GM12865 (cell line): ENCODE results near the gene SURF4.
A peak's percentile ranks its signal among the peaks of the same experiment; 100 is the strongest.

Experiments used
- DNase-seq: peaks from one replicate; pipeline ENCODE4 v3.0.0; 2010; ENCODE audit warnings: low read depth
- H3K4me3 ChIP-seq: 2 replicates; pipeline ENCODE4 v1.5.1; 2011; ENCODE audit warnings: mild to moderate bottlenecking, low read depth, low read length, control low read depth
- TF ChIP-seq, protein P1 (sequence below): IDR thresholded peaks from 2 replicates; pipeline ENCODE4 v1.5.1; 2011; ENCODE audit warnings: low read length, control low read depth, low read depth, inconsistent platforms; ENCODE audit not compliant: insufficient read depth; ENCODE audit errors: missing control alignments

Gene SURF4

DNA sequence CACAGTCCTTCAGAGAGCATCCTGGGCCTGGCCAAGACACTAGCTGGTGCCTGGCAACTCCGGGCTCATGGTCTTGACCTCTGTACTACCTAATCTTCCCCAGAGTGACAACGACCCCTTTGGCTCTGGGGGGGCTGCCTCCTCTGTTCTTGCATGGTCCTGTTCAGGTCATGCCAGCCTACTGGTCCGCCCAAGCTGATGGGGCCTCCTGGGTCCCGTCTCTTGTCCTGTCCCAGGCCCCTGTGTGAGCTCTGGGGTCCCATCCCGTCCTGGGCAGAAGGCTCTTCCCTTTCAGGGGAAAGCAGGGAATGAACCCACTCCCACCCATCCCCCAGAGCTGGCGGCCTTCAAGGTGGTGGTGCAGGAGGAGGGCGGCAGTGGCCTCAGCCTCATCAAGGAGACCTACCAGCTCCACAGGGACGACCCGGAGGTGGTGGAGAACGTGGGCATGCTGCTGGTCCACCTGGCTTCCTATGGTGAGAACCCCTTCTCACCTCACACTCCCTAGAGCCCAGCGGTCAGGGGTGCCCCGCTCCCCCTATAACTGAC lies 28.7 kb upstream of the SURF4 start:
- H3K4me3 ChIP-seq = no peak overlapping the region
- TF ChIP-seq, protein P1, sequence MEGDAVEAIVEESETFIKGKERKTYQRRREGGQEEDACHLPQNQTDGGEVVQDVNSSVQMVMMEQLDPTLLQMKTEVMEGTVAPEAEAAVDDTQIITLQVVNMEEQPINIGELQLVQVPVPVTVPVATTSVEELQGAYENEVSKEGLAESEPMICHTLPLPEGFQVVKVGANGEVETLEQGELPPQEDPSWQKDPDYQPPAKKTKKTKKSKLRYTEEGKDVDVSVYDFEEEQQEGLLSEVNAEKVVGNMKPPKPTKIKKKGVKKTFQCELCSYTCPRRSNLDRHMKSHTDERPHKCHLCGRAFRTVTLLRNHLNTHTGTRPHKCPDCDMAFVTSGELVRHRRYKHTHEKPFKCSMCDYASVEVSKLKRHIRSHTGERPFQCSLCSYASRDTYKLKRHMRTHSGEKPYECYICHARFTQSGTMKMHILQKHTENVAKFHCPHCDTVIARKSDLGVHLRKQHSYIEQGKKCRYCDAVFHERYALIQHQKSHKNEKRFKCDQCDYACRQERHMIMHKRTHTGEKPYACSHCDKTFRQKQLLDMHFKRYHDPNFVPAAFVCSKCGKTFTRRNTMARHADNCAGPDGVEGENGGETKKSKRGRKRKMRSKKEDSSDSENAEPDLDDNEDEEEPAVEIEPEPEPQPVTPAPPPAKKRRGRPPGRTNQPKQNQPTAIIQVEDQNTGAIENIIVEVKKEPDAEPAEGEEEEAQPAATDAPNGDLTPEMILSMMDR = no peak
- DNase-seq = no peak

DNA sequence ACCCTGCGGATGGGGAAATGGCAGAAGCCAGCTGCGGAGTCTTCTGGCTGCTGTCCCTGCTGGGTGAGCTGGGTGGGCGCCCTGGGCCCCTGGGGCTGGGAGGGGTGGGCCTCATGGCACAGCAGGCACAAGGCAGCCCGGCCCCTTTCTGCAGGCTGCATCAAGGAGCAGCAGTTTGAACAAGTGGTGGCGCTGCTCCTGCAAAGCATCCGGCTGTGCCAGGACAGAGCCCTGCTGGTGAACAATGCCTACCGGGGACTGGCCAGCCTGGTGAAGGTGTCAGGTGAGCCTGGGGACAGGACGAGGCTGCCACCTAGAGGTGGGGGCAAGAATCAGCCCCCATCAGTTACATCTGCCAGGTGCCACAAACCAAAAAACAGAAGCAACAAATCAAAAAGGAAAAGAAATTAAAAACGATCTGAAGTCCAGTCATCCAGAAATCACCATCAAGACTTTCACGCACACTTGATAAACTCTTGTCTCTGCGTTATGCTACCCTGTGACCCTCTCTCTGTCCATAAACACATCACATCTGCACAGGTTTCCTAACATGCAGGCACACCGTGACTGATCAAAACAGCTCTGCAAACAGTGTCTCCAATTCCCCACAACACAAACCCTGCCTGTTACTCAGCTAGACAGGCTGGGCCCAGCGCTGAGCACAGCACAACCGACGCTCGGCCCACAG lies 28.1 kb upstream of the SURF4 start:
- TF ChIP-seq, protein P1 = peak; percentile 62
- DNase-seq = peak; percentile 46
- H3K4me3 ChIP-seq = no peak overlapping the region

DNA sequence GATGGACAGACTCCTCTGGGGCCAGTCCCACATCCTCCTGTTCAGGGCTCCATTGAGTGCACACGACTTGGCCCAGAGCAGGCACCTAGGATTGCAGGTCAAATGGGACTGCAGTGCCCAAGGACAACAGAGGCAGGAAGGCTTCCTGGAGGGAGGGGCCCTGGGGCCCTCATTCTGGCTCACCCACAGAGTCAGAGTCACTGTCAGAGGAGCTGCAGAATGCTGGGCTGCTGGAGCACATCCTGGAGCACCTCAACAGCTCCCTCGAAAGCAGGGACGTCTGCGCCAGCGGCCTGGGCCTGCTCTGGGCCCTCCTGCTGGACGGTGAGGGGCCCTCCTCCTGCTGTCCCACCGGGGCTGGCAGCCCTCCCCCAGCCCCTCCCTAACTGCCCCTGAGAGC lies 26.8 kb upstream of the SURF4 start:
- TF ChIP-seq, protein P1 = no peak
- no peak for DNase-seq
- no peak overlapping the region for H3K4me3 ChIP-seq

DNA sequence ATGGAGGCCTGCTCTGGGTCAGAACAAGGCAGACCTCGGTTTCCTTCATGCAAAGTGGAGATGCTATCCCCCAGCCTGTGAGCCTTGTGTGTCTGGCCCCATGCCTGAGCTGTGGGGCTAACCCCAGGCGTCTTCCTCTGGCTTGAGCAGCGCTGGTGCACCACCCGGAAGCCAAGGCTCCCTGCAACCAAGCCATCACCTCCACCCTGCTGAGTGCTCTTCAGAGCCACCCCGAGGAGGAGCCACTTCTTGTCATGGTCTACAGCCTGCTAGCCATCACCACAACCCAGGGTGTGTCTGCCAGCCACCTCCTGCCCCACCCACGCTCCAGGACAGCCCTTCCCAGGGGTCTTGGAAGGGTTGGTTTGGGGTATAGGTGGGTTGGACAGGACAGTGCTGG lies 25.7 kb upstream of the SURF4 start:
- TF ChIP-seq, protein P1 = no peak
- DNase-seq = no peak
- H3K4me3 ChIP-seq = no peak overlapping the region

DNA sequence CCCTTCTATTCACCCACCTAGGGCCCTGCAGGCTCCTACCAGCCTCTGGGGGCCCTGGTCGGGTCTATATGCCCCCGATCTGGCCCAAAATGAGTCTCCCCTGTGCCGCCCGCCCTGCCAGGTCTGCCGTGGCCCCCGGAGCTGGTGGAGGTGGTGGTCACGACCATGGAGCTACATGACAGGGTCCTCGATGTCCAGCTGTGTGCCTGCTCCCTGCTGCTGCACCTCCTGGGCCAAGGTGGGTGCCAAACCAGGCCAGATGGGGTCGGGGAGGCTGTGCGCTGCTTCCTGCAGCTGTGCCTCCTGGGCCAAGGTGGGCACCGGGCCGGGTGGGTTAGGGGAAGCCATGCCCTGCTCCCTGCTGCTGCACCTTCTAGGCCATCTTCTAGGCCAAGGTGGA lies 24.4 kb upstream of the SURF4 start:
- TF ChIP-seq, protein P1 = no peak

DNA sequence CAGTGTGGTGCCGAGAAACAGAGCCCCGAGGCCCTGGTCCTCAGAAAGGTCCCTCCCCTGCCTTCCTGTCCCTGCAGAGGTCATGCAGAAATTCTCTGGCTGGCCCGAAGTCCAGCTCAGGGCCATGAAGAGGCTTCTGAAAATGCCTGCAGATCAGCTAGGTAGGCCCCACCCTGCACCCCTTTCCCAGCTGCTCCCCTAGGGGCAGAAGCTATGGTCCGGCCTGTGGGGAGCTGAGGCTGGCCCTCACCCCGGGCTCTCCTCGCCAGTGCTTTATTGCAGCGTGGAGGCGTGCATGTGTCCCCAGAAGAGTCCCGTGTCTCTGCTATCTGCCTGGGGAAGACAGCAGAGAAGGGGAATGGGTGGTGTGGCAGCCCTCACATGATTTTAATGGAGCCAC lies 22.0 kb upstream of the SURF4 start:
- no peak for DNase-seq
- TF ChIP-seq, protein P1 = no peak
- H3K4me3 ChIP-seq = no peak overlapping the region

More for the DNA sequence above, 24.4 kb upstream of the SURF4 start:
- no peak for DNase-seq
- H3K4me3 ChIP-seq = no peak overlapping the region

DNA sequence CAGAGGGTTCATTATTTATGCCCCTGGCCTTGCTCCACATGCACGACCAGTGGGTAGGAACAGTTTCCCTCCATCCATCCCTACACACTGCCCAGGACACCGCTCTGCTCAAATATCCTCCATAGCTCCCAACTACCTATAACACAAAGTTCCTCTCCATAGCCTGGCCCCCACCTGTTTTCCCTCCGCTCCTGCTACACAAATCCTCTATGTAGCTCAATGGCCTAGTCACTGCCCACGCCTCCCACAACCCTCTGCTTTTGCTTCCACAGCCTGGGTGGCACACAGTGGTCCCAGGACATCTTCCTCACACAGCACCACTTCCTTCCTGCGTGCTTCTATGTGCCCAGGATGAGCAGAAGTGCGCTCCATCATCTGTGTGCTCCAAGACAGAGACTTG lies 21.5 kb upstream of the SURF4 start:
- DNase-seq = no peak
- H3K4me3 ChIP-seq = no peak overlapping the region
- TF ChIP-seq, protein P1 = no peak
